AG09319 (cell line): ENCODE measurements around the gene COL21A1.

Experiments
- DNase-seq: peaks from one replicate; pipeline ENCODE4 v3.0.0-alpha.2; 2010; ENCODE audit warnings: low read depth; ENCODE audit errors: extremely low read depth
- TF ChIP-seq, protein P1 (sequence below): IDR thresholded peaks from 2 replicates; pipeline ENCODE4 v1.5.1; 2011; ENCODE audit warnings: low read depth, mild to moderate bottlenecking, inconsistent platforms, low read length, moderate library complexity

The COL21A1 gene

DNA sequence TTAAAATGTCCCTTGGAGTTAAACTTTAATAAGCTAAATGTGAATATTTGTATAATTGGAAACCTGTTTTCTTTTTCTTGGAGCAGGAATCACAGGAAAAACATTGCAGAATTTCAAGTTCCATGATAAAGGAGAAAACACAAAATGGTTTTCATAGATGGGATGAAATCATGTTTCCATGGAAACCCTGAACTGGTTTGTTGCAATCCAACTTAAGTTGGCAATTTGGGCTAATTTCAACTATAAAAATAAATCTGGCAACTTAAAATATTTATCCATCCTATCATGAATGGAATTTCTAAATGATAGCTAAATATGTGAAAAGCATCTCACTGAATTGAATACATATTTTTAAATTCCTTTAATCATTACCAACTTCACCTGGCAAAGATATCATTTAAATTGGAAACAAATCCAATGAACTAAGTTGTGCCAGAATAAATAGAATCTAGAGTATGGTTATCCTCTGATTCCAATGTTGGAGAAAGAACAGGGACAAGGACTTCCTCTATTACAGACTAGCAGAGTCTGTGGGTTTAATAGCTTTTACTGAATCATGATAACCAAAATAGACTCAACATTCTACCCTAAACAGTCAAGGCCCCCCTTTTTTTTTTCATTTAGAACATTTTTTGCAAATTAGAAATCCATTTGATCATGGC lies 33.2 kb downstream of the COL21A1 start:
- no peak for DNase-seq
- TF ChIP-seq, protein P1, sequence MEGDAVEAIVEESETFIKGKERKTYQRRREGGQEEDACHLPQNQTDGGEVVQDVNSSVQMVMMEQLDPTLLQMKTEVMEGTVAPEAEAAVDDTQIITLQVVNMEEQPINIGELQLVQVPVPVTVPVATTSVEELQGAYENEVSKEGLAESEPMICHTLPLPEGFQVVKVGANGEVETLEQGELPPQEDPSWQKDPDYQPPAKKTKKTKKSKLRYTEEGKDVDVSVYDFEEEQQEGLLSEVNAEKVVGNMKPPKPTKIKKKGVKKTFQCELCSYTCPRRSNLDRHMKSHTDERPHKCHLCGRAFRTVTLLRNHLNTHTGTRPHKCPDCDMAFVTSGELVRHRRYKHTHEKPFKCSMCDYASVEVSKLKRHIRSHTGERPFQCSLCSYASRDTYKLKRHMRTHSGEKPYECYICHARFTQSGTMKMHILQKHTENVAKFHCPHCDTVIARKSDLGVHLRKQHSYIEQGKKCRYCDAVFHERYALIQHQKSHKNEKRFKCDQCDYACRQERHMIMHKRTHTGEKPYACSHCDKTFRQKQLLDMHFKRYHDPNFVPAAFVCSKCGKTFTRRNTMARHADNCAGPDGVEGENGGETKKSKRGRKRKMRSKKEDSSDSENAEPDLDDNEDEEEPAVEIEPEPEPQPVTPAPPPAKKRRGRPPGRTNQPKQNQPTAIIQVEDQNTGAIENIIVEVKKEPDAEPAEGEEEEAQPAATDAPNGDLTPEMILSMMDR: no peak

DNA sequence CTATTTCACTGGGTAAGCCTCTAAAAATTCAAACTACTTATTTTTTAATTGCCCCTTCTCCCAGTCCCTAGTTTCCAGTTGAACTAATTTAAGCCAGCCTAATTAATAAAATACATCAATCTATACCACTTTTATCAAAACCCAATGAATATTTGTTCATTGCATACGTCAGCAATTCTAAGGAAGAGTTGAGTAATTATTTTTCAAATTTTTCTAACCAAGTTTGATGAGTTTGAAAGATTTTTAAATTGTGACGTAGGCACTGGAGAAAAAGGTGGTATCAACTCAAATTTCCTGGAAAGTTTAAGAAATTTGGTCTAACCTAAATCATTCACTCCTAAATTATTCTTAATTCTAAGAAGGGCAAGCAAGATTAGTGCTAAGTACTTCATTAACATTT lies 35.7 kb downstream of the COL21A1 start:
- TF ChIP-seq, protein P1: no peak
- no peak for DNase-seq

DNA sequence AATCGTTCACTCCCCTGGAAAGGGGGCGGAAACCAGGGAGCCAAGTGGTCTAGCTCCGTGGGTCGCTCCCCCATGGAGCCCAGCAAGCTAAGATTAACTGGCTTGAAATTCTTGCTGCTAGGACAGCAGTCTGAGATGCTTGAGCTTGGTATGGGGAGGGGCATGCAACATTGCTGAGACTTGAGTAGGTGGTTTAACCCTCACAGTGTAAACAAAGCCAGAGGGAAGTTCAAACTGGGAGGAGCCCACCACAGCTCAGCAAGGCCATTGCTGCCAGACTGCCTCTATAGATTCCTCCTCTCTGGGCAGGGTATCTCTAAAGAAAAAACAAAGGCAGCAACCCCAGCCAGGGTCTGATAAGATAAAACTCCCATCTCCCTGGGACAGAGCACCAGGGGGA lies 43.2 kb downstream of the COL21A1 start:
- DNase-seq: no peak
- TF ChIP-seq, protein P1: no peak

DNA sequence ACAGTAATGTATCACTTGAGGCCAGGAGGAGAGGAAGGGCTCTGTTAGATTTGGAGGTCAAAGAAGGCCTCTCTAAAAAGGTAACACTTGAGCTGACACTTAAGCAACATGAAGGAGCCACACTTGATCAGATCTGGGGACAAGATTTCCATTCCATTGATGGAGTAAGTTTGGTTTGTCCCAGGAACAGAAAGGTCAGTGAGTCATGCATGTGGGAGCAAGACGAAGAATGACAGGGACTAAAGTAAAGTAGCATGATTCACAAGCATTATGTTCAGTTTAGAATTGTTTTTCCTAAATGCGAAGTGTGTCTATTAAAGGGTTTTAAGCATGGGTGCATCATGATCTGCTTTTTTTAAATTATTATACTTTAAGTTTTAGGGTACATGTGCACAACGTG lies 47.4 kb downstream of the COL21A1 start:
- TF ChIP-seq, protein P1: no peak
- no peak for DNase-seq

DNA sequence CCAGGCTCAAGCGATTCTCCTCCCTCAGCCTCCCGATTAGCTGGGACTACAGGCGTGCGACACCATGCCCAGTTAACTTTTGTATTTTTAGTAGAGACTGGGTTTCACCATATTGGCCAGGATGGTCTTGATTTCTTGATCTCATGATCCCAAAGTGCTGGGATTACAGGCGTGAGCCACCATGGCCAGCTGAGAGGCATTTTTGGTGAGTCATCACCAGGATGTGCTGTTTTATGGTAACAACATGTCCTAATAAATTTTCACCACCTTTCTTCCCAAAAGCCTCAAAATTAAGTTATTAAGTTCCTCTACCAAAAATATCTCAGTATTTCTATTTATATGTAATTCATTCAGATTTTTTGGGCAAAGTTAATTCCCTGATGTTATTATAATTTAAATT lies 53.5 kb downstream of the COL21A1 start:
- no peak for DNase-seq
- TF ChIP-seq, protein P1: no peak

DNA sequence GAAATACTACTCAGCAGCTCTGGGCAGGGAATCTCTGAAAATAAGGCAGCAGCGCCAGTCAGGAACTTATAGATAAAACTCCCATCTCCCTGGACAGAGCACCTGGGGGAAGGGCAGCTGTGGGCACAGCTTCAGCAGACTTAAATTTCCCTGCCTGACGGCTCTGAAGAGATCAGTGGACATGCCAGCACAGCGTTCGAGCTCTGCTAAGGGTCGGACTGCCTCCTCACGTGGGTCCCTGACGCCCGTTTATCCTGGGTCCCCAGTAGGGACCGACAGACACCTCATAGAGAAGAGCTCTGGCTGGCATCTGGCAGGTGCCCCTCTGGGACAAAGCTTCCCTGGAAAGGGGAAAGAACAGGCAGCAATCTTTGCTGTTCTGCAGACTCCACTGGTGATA lies 59.0 kb downstream of the COL21A1 start:
- no peak for DNase-seq
- TF ChIP-seq, protein P1: no peak

DNA sequence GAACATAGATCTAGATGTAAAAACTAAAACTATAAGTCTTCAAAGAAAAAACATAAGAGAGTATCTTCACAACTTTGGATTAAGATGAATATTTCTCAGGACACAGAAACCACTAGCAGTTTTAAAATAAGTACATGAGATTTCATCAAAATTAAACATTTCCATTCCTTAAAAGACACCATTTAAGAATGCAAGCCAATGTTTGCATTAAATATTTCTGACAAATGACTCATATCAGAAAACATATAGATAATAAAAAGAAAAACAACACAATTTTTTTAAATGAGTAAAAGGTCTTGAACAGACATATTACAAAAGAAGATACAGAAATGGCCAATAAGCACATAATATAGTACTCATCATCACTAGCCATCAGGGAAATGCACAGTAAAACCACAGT lies 59.7 kb downstream of the COL21A1 start:
- TF ChIP-seq, protein P1: no peak
- DNase-seq: no peak
